K562 (cell line): ENCODE results near the gene ST3GAL3. TPM values are rescaled to one million over a fixed set of nuclear protein-coding genes. Genes with fewer than 3 reads are reported as not detected.

Experiments
- ERF ChIP-seq: fragments of 450-650 bp; formaldehyde crosslinking; IDR thresholded peaks from 2 replicates; pipeline ENCODE4 v1.4.0; 2020; ENCODE audit warnings: mild to moderate bottlenecking, mixed read lengths
- EZH2 ChIP-seq: IDR thresholded peaks from 2 replicates; pipeline ENCODE4 v1.6.1; 2012; ENCODE audit warnings: low read depth, mild to moderate bottlenecking, inconsistent platforms, low read length, borderline replicate concordance
- HDAC2 ChIP-seq: fragments of 450-650 bp; IDR thresholded peaks from 2 replicates; pipeline ENCODE4 v1.6.1; 2016; ENCODE audit warnings: mild to moderate bottlenecking
- MXI1 ChIP-seq: IDR thresholded peaks from 2 replicates; pipeline ENCODE4 v1.6.1; 2011; ENCODE audit warnings: low read depth, mild to moderate bottlenecking, improper control_type of control experiment, low read length
- MYC ChIP-seq, 2 experiments: fragments of 250-450 bp in 1 of 2; sonication (Bioruptor Pico) in 1 of 2; IDR thresholded peaks; 2 replicates each; pipeline versions ENCODE4 v1.5.1 to v1.6.1; 2012 to 2021; ENCODE audit warnings: low read depth in 2 of 2, borderline replicate concordance in 1 of 2, improper control_type of control experiment in 1 of 2, low read length in 1 of 2, mild to moderate bottlenecking in 1 of 2, moderate library complexity in 1 of 2
- NCOA1 ChIP-seq: fragments of 450-650 bp; IDR thresholded peaks from 2 replicates; pipeline ENCODE4 v1.6.1; 2016; ENCODE audit warnings: low read depth
- POU5F1 ChIP-seq: fragments of 150-350 bp; IDR thresholded peaks from 2 replicates; pipeline ENCODE4 v1.6.1; 2014; ENCODE audit warnings: borderline replicate concordance, low read length, low read depth, mild to moderate bottlenecking; ENCODE audit not compliant: partially characterized antibody
- RB1 ChIP-seq: fragments of 450-650 bp; IDR thresholded peaks from 2 replicates; pipeline ENCODE4 v1.6.1; 2017; ENCODE audit warnings: low read depth, mild to moderate bottlenecking
- XRCC5 ChIP-seq: fragments of 200-400 bp; formaldehyde crosslinking; IDR thresholded peaks from 2 replicates; pipeline ENCODE4 v1.6.1; 2017; ENCODE audit warnings: low read depth, mild to moderate bottlenecking, low read length
- polyA plus RNA-seq, 8 experiments: library from polyadenylated mRNA; depleted of rRNA in 4 of 8; stranded (reverse) in 5 of 8; unstranded in 3 of 8; fragments of >200 nt; fragmentation: Nextera tagmentation in 2 of 8; fragmentation: Illumina TruSeq in 1 of 8; extraction: Ambion mirVana in 2 of 8; extraction: Trizol in 1 of 8; gene quantifications; 2 replicates each; pipeline versions ENCODE4 v1.2.1 to v1.2.3, GENCODE V29; 2011 to 2014; ENCODE audit warnings: inconsistent platforms in 1 of 8, missing spikeins in 1 of 8
- total RNA-seq, 7 experiments: library from RNA; depleted of rRNA in 6 of 7; stranded (reverse); fragments of >200 nt in 6 of 7; fragmentation: Illumina TruSeq in 2 of 7; extraction: Trizol in 2 of 7; gene quantifications; 2 replicates each; pipeline versions ENCODE4 v1.2.1 to v1.2.3, GENCODE V29; 2011 to 2021; ENCODE audit warnings: low replicate concordance in 1 of 7
- TF ChIP-seq, protein P1 (sequence below): fragments of 200-600 bp; sonication (generic); IDR thresholded peaks from one replicate; pipeline ENCODE4 v1.6.1; 2012; ENCODE audit warnings: mild to moderate bottlenecking, low read depth, low read length, inconsistent platforms
- TF ChIP-seq, protein P2 (sequence below): fragments of 450-650 bp; IDR thresholded peaks from 2 replicates; pipeline ENCODE4 v1.6.1; 2016; ENCODE audit warnings: low read depth, mild to moderate bottlenecking, moderate library complexity
- TF ChIP-seq, protein P3 (sequence below): fragments of 200-400 bp; formaldehyde crosslinking; IDR thresholded peaks from 2 replicates; pipeline ENCODE4 v1.6.1; 2017; ENCODE audit warnings: mild to moderate bottlenecking, low read depth, low read length, moderate library complexity

ST3GAL3 gene
- total and polyA plus RNA-seq, 9 of the 15 experiments (the other 6 are each of a cell fraction or from before 2014, with no cell fraction given): 1.2 to 18.9 (median 11.0) TPM

DNA sequence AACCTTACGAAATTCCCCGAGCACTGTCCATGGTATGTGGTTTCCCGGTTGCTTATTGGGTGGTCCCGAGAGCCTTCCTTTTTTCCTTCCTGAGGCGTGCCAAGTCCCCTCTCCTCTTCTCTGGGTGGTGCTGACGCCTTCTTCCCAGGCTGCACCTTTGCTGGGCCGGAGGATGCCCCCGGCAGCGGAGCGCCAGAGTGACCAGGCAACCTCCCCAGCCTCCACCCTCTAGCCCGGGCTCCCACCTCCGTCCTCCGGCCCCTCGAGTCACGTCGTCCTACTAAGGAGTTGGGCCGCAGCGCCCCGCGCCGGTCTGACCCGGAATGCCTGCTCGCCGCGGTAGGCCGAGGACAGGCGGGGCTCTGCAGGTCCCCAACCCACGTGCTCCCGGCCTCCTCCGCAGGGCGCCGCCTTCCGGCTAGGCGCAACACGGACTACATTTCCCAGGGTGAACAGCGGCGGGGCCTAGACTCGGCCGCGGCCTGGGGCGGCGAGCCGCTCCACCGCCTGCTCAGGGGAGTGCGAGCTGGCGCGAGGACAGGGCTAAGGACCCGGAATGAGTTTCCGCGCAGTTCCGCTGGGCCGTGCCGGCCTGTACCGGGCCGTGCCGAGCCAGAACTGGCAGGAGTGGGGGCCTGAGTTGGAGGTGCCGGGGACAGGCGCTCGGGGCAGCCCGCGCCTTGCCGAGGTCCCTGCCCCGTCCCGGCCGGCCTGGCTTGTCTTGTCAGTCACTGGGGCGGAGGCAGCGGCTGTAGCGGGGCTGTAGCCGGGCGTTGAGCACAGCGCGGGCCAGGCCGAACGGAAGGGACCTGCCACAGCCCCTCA lies 239.1 kb downstream of the ST3GAL3 start, which contains the start of gene IPO13 (continued):
- TF ChIP-seq MYC (IDR thresholded peaks at IDR 0.05; ENCODE audit: low read depth, low read length): peak; percentile 99
- peak; percentile 94; the same call in 1 of the 2 replicates for TF ChIP-seq MYC (CRISPR knock-in tag; IDR thresholded peaks at IDR 0.05; ENCODE audit: borderline replicate concordance, low read depth)
- TF ChIP-seq XRCC5: peak; percentile 96
- TF ChIP-seq ERF (CRISPR knock-in tag): 0 out of 2 replicates have a peak, but pooled peaks have one; percentile 62
- TF ChIP-seq, protein P1, sequence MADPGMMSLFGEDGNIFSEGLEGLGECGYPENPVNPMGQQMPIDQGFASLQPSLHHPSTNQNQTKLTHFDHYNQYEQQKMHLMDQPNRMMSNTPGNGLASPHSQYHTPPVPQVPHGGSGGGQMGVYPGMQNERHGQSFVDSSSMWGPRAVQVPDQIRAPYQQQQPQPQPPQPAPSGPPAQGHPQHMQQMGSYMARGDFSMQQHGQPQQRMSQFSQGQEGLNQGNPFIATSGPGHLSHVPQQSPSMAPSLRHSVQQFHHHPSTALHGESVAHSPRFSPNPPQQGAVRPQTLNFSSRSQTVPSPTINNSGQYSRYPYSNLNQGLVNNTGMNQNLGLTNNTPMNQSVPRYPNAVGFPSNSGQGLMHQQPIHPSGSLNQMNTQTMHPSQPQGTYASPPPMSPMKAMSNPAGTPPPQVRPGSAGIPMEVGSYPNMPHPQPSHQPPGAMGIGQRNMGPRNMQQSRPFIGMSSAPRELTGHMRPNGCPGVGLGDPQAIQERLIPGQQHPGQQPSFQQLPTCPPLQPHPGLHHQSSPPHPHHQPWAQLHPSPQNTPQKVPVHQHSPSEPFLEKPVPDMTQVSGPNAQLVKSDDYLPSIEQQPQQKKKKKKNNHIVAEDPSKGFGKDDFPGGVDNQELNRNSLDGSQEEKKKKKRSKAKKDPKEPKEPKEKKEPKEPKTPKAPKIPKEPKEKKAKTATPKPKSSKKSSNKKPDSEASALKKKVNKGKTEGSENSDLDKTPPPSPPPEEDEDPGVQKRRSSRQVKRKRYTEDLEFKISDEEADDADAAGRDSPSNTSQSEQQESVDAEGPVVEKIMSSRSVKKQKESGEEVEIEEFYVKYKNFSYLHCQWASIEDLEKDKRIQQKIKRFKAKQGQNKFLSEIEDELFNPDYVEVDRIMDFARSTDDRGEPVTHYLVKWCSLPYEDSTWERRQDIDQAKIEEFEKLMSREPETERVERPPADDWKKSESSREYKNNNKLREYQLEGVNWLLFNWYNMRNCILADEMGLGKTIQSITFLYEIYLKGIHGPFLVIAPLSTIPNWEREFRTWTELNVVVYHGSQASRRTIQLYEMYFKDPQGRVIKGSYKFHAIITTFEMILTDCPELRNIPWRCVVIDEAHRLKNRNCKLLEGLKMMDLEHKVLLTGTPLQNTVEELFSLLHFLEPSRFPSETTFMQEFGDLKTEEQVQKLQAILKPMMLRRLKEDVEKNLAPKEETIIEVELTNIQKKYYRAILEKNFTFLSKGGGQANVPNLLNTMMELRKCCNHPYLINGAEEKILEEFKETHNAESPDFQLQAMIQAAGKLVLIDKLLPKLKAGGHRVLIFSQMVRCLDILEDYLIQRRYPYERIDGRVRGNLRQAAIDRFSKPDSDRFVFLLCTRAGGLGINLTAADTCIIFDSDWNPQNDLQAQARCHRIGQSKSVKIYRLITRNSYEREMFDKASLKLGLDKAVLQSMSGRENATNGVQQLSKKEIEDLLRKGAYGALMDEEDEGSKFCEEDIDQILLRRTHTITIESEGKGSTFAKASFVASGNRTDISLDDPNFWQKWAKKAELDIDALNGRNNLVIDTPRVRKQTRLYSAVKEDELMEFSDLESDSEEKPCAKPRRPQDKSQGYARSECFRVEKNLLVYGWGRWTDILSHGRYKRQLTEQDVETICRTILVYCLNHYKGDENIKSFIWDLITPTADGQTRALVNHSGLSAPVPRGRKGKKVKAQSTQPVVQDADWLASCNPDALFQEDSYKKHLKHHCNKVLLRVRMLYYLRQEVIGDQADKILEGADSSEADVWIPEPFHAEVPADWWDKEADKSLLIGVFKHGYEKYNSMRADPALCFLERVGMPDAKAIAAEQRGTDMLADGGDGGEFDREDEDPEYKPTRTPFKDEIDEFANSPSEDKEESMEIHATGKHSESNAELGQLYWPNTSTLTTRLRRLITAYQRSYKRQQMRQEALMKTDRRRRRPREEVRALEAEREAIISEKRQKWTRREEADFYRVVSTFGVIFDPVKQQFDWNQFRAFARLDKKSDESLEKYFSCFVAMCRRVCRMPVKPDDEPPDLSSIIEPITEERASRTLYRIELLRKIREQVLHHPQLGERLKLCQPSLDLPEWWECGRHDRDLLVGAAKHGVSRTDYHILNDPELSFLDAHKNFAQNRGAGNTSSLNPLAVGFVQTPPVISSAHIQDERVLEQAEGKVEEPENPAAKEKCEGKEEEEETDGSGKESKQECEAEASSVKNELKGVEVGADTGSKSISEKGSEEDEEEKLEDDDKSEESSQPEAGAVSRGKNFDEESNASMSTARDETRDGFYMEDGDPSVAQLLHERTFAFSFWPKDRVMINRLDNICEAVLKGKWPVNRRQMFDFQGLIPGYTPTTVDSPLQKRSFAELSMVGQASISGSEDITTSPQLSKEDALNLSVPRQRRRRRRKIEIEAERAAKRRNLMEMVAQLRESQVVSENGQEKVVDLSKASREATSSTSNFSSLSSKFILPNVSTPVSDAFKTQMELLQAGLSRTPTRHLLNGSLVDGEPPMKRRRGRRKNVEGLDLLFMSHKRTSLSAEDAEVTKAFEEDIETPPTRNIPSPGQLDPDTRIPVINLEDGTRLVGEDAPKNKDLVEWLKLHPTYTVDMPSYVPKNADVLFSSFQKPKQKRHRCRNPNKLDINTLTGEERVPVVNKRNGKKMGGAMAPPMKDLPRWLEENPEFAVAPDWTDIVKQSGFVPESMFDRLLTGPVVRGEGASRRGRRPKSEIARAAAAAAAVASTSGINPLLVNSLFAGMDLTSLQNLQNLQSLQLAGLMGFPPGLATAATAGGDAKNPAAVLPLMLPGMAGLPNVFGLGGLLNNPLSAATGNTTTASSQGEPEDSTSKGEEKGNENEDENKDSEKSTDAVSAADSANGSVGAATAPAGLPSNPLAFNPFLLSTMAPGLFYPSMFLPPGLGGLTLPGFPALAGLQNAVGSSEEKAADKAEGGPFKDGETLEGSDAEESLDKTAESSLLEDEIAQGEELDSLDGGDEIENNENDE: no peak
- TF ChIP-seq RB1: peak; percentile 99
- TF ChIP-seq, protein P2, sequence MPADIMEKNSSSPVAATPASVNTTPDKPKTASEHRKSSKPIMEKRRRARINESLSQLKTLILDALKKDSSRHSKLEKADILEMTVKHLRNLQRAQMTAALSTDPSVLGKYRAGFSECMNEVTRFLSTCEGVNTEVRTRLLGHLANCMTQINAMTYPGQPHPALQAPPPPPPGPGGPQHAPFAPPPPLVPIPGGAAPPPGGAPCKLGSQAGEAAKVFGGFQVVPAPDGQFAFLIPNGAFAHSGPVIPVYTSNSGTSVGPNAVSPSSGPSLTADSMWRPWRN: no peak
- TF ChIP-seq HDAC2: peak; percentile 89
- peak; percentile 33 for TF ChIP-seq POU5F1
- TF ChIP-seq EZH2: no peak
- TF ChIP-seq NCOA1: no peak; the same call in 1 of the 2 replicates
- TF ChIP-seq MXI1: peak; percentile 94
- TF ChIP-seq, protein P3, sequence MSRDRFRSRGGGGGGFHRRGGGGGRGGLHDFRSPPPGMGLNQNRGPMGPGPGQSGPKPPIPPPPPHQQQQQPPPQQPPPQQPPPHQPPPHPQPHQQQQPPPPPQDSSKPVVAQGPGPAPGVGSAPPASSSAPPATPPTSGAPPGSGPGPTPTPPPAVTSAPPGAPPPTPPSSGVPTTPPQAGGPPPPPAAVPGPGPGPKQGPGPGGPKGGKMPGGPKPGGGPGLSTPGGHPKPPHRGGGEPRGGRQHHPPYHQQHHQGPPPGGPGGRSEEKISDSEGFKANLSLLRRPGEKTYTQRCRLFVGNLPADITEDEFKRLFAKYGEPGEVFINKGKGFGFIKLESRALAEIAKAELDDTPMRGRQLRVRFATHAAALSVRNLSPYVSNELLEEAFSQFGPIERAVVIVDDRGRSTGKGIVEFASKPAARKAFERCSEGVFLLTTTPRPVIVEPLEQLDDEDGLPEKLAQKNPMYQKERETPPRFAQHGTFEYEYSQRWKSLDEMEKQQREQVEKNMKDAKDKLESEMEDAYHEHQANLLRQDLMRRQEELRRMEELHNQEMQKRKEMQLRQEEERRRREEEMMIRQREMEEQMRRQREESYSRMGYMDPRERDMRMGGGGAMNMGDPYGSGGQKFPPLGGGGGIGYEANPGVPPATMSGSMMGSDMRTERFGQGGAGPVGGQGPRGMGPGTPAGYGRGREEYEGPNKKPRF: no peak
